Mucosa of descending colon (tissue), 3 donors: ENCODE measurements around the gene PTGIR. TPM values are rescaled to one million over a fixed set of nuclear protein-coding genes. Genes with fewer than 3 reads are reported as not detected.

Experiments
- ATAC-seq: fragments of 200-7000 bp; cut with Tn5 transposase; one replicate; pipeline ENCODE4 v1.9.1; 2020; ENCODE audit warnings: mild to moderate bottlenecking, moderate library complexity
- DNase-seq, 3 donors: peaks; one replicate each; pipeline ENCODE4 v3.0.0-alpha.2; 2020
- H3K36me3 ChIP-seq: fragments of 200-600 bp; one replicate; pipeline ENCODE4 v1.8.0; 2021; ENCODE audit warnings: low read depth, mild to moderate bottlenecking
- H3K4me1 ChIP-seq: fragments of 200-600 bp; one replicate; pipeline ENCODE4 v1.8.0; 2021; ENCODE audit warnings: low read depth, mild to moderate bottlenecking
- H3K4me3 ChIP-seq: fragments of 200-600 bp; one replicate; pipeline ENCODE4 v1.8.0; 2021; ENCODE audit warnings: mild to moderate bottlenecking
- H3K9me3 ChIP-seq: fragments of 200-600 bp; one replicate; pipeline ENCODE4 v1.8.0; 2021; ENCODE audit warnings: mild to moderate bottlenecking
- intact Hi-C, 2 donors: fragments of 100-400 bp; cut with DNase I in 1 of 2; cut with micrococcal nuclease in 1 of 2; formaldehyde crosslinking; loops; one replicate each; pipeline versions ENCODE4 v1.11.0 to v1.11.1; 2022; cut with DNase I, micrococcal nuclease
- total RNA-seq, 3 donors: library from RNA; stranded (reverse); fragmentation: NEBNext Ultra II Directional in 2 of 3; extraction: Animal tissue kit (Norgen Biotek cat#: 25700) in 2 of 3; gene quantifications; one replicate each; pipeline versions ENCODE4 v1.2.1 to v1.2.4, GENCODE V29; 2021 to 2023
- TF ChIP-seq, protein P1 (sequence below): fragments of 200-600 bp; IDR thresholded peaks from one replicate; pipeline ENCODE4 v1.8.0; 2022; ENCODE audit warnings: antibody characterized with exemption, mild to moderate bottlenecking
- donor health status: DM: no; HTN: no; CAD: no; lungs with moderate emphysema.
- donor health status: DM: no; HTN: no; CAD: no.
- donor health status: DM: no; HTN: yes; CAD: no.

PTGIR gene
- total RNA-seq, 3 donors from 2014 or later = 0.49 to 2.4 (median 2.1) TPM

DNA sequence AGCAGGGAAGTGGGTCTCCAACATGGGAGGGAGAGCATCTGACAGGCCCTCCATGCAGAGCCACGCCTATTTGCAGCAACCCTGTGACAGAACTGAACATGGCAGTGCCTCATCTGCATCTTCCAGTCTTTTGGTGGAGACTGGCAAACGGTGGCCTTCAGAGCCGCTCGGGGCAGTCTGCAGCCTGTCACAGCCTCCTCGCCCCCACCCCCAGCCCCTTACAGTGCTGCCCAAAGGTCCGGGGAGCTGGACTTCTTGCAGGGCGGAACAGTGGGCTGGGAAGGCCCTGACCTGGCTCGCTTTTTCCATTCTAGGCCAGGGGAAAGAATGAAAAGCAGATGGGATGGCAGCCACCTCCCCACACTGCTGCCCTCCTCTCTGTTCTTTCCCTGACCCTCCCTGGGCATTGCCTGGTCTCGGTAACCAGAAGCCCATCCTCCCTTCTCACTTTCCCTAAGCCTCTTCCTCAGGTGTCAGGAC lies 21.1 kb downstream of the PTGIR start:
- no peak overlapping the region for H3K4me3 ChIP-seq
- intact Hi-C loops = no loop called here

DNA sequence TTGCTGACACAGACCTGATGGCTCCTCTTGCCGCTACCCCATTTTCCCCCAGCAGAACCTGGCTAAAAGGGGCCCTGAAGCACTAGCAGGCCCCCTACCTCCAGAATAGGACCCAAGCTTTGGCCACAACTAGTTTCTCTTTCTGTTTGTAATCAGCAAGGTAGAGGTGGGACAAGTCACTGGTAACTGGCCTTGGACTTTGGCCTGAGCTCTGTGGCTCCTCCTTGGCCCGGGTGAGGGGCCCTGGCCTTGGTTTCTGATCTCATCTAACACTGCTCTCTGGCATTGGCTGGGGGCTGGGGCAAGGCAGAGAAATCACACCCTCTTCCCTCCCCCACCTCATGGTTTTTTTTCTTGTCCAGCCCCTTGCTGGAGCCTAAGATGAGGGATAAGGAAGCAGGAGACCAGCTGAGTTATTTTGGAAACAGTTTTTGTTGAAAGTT lies 21.7 kb downstream of the PTGIR start:
- Histone ChIP-seq H3K4me1 (peaks cover 18% of the 10 kb centered on the region), H3K4me3 (no peak overlapping the region), H3K36me3 (peaks cover 4% of the 10 kb centered on the region), H3K9me3 (peaks cover 7% of the 10 kb centered on the region)
- DNase-seq (peak; percentile 75 to 83 (median 82)), ATAC-seq (peak; percentile 48)
- TF ChIP-seq, protein P1, sequence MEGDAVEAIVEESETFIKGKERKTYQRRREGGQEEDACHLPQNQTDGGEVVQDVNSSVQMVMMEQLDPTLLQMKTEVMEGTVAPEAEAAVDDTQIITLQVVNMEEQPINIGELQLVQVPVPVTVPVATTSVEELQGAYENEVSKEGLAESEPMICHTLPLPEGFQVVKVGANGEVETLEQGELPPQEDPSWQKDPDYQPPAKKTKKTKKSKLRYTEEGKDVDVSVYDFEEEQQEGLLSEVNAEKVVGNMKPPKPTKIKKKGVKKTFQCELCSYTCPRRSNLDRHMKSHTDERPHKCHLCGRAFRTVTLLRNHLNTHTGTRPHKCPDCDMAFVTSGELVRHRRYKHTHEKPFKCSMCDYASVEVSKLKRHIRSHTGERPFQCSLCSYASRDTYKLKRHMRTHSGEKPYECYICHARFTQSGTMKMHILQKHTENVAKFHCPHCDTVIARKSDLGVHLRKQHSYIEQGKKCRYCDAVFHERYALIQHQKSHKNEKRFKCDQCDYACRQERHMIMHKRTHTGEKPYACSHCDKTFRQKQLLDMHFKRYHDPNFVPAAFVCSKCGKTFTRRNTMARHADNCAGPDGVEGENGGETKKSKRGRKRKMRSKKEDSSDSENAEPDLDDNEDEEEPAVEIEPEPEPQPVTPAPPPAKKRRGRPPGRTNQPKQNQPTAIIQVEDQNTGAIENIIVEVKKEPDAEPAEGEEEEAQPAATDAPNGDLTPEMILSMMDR = no peak
- intact Hi-C loops = no loop called here

More for the DNA sequence above, 21.1 kb downstream of the PTGIR start:
- peaks cover 10% of the 10 kb centered on the region for H3K36me3 ChIP-seq
- H3K4me1 ChIP-seq = peaks cover 18% of the 10 kb centered on the region
- peaks cover 2% of the 10 kb centered on the region for H3K9me3 ChIP-seq
- TF ChIP-seq, protein P1 = no peak
- DNase-seq (peak in 1 of 3 donors; percentile 35), ATAC-seq (no peak)

DNA sequence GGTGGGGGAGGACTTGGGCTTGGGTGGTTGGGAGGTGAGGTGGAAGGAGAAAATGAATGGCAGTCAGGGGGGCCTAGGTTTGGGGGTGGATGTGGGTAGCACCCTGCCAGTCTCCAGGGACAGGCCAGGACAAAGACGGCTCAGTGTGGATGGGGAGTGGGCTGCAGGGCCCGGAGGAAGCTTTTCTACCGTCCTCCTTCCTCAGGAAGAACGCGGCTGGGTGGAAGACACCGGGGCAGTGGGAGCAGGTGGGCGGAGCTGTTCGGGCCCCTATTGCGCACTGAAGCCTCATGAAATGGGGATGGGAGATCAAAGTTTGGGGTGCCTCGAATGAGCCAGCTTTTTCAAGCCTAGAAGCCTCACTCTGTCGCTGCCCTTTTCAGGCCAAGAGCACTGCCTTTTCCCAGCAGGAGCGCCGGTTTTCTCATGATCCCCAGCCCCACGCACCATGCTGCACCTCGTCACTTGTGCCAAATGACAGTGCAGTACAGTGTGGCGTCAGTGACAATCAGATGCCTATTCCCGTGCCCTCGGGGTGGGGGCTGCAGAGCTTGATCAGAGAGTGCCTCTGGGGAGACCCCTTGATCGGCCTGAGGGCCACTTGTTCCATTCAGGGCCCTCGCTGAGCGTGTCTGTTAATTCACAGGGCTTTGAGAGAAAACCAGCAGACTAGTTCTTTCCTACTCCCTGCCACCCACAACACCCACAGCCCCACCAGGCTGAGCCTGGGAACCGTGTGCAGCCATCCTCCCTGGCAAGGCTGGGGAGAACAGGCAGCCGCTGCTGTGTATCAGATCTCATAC lies 22.3 kb downstream of the PTGIR start:
- ATAC-seq = peak; percentile 3
- peaks cover 18% of the 10 kb centered on the region for H3K4me1 ChIP-seq
- H3K4me3 ChIP-seq = no peak overlapping the region
- H3K36me3 ChIP-seq = peaks cover 3% of the 10 kb centered on the region
- peaks cover 9% of the 10 kb centered on the region for H3K9me3 ChIP-seq
- peak in 2 of 3 donors; percentile 59 to 63 for DNase-seq
- TF ChIP-seq, protein P1 = no peak
- intact Hi-C loops = no loop called here

DNA sequence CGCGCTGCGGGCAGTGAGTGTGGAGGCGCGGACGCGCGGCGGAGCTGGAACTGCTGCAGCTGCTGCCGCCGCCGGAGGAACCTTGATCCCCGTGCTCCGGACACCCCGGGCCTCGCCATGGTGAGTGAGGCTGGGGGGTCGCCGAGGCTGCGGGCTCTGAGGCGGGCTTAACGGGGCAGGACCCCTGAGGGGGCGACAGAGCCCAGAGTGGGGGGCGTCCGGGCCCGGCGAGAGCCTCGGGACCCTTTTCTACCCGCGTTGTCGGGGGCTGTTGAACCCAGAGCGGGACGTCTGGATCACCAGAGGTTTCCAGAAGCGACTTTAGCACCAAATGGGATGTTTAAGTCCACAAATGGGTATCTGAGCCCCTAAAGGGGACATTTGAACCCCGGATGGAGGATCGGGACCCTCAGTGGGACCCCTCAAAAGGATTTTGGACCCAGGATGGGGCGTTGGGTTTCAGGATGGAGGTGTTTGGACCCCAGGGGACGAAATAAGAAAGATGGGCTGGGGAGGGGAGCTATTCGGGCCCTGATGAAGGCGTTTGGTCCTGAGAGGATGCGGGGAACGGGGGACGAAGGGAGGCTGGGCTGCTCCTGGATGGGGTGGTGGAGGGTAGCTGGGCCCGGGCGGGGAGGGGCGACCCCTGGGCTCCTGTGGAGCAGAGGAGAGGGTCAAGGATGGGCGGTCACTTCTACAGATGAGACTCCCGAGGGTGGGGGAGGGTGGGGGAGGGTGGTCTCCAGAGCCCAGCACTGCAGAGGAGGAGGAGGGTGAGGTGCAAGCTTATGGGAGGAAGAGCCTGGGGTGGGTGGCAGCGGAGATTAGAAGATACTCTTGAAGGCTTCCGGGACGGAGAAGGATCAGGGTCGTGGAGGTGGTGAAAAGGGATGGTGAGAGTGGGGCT lies 23.3 kb downstream of the PTGIR start, which contains the start of gene CALM3:
CALM3 (plus strand) TSS at position 13 of the 907 bp plus-strand sequence; CDS start at position 118, 105 bp downstream.
- ATAC-seq = no peak

More for the DNA sequence above, 23.3 kb downstream of the PTGIR start, which contains the start of gene CALM3:
- Histone ChIP-seq H3K9me3 (peaks cover 9% of the 10 kb centered on the region), H3K4me3 (peak within 1 kb of the TSS; percentile 97), H3K4me1 (peaks cover 18% of the 10 kb centered on the region), H3K36me3 (peaks cover 3% of the 10 kb centered on the region)
- intact Hi-C loops = no loop called here
- peak in 2 of 3 donors; percentile 63 to 75 for DNase-seq
- TF ChIP-seq, protein P1 = no peak
